ENCODE measurements around the gene ZBTB16. TPM values are rescaled to one million over a fixed set of nuclear protein-coding genes. Genes with fewer than 3 reads are reported as not detected.
A peak's percentile ranks its signal among the peaks of the same experiment; 100 is the strongest.

The ZBTB16 gene
- total and polyA plus RNA-seq, 2 of the 13 experiments (the other 11 are each of a cell fraction or from before 2014, with no cell fraction given), result not detected

DNA sequence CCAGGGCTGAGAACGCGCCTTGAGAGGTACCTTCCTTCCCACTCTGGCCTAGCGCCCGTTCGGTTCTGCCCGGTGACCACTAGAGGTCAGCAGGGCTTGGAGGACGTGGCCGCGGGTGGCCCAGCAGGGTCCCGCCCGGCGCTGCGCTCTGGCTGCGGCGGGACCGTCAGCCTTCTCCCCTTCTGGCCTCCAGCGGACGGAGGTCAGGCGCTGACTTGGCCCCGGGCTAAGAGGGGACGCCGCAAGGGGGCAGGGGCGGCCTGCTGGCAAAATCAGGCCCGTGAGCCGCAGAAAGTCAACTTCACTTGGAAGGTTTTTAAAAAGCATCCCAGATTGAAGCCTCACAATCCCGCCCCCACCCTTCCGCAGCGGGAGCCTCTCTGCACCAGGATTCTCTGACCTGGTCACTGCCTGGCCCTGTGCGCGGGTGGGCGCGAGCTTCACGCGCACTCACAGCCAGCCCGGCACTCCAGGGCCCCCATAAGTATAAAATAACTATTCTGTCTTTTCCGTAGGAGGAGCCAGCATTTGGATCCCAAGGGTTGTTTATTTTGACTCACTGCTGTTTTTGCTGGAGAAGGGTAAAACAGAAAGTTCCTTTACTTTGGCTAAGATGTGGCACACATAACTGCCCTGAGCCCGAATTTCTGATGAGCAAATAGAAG, 23.2 kb upstream of the ZBTB16 start (continued):
- TF ChIP-seq PATZ1 (CRISPR knock-in tag; IDR thresholded peaks at IDR 0.05), result peak; percentile 56
- no peak for TF ChIP-seq PRDM4 (CRISPR knock-in tag; IDR thresholded peaks at IDR 0.05; ENCODE audit: borderline replicate concordance)
- peak; percentile 35; the same call in 1 of the 2 replicates for TF ChIP-seq ZSCAN9 (CRISPR knock-in tag; IDR thresholded peaks at IDR 0.05; ENCODE audit: borderline replicate concordance)
- TF ChIP-seq ZNF10 (CRISPR knock-in tag; IDR thresholded peaks at IDR 0.05; ENCODE audit: borderline replicate concordance, low read depth), result no peak
- 0 out of 2 replicates have a peak, but pooled peaks have one; percentile 60 for TF ChIP-seq EED (CRISPR knock-in tag; IDR thresholded peaks at IDR 0.05)
- TF ChIP-seq KDM3A (CRISPR knock-in tag; IDR thresholded peaks at IDR 0.05; ENCODE audit: low read depth), result 0 out of 2 replicates have a peak, but pooled peaks have one; percentile 49
- TF ChIP-seq ZNF687 (CRISPR knock-in tag; IDR thresholded peaks at IDR 0.05), result peak; percentile 50
- TF ChIP-seq ARID5B (CRISPR knock-in tag; IDR thresholded peaks at IDR 0.05), result peak; percentile 32; the same call in 1 of the 2 replicates
- TF ChIP-seq TFDP2 (CRISPR knock-in tag; IDR thresholded peaks at IDR 0.05), result peak; percentile 52; the same call in 1 of the 2 replicates

All from HepG2 (cell line).